Liver (tissue), 9 donors: Measurements from ENCODE around the gene FBN1. TPM values are rescaled to one million over a fixed set of nuclear protein-coding genes. Genes with fewer than 3 reads are reported as not detected.

Experiments
- DNase-seq: peaks from one replicate; pipeline ENCODE4 v3.0.0-alpha.2; 2017; ENCODE audit warnings: low spot score
- H3K27ac ChIP-seq, 2 donors: one replicate each; pipeline ENCODE4 v1.7.0; 2013; ENCODE audit warnings: inconsistent platforms in 2 of 2, low read length in 2 of 2, control low read depth in 1 of 2, low read depth in 1 of 2, mild to moderate bottlenecking in 1 of 2
- H3K27me3 ChIP-seq, 4 donors: one replicate each; pipeline versions ENCODE4 v1.6.1 to v1.7.0; 2013; ENCODE audit warnings: low read length in 3 of 4, inconsistent platforms in 1 of 4, mild to moderate bottlenecking in 1 of 4, moderate library complexity in 1 of 4; ENCODE audit not compliant: control insufficient read depth in 4 of 4, insufficient read depth in 4 of 4
- H3K36me3 ChIP-seq, 4 donors: one replicate each; pipeline versions ENCODE4 v1.6.1 to v1.7.0; 2013; ENCODE audit warnings: low read length in 3 of 4, mild to moderate bottlenecking in 3 of 4, low read depth in 1 of 4, moderate library complexity in 1 of 4; ENCODE audit not compliant: control insufficient read depth in 4 of 4, insufficient read depth in 3 of 4
- H3K4me1 ChIP-seq, 4 donors: one replicate each; pipeline versions ENCODE4 v1.6.1 to v1.7.0; 2013; ENCODE audit warnings: low read length in 3 of 4, mild to moderate bottlenecking in 3 of 4, moderate library complexity in 1 of 4; ENCODE audit not compliant: control insufficient read depth in 4 of 4, insufficient read depth in 4 of 4
- H3K4me3 ChIP-seq, 3 donors: one replicate each; pipeline versions ENCODE4 v1.6.1 to v1.7.0; 2013; ENCODE audit warnings: low read length in 3 of 3, control low read depth in 1 of 3, low read depth in 1 of 3, mild to moderate bottlenecking in 1 of 3
- H3K9ac ChIP-seq, 2 donors: one replicate each; pipeline ENCODE4 v1.7.0; 2013; ENCODE audit warnings: low read length in 2 of 2, mild to moderate bottlenecking in 2 of 2, moderate library complexity in 2 of 2, control low read depth in 1 of 2, low read depth in 1 of 2
- H3K9me3 ChIP-seq, 4 donors: one replicate each; pipeline versions ENCODE4 v1.6.1 to v1.7.0; 2013; ENCODE audit warnings: low read length in 3 of 4; ENCODE audit not compliant: control insufficient read depth in 4 of 4
- ATF3 ChIP-seq: IDR thresholded peaks from 2 replicates; pipeline ENCODE4 v1.6.1; 2016; ENCODE audit warnings: antibody characterized with exemption
- CTCF ChIP-seq: fragments of 150-350 bp; IDR thresholded peaks from 2 replicates; pipeline ENCODE4 v1.5.1; 2017; ENCODE audit warnings: improper control_type of control experiment, low read depth, low read length; ENCODE audit not compliant: missing input control
- EGR1 ChIP-seq, 2 donors: IDR thresholded peaks; 2 replicates each; pipeline ENCODE4 v1.6.1; 2016 to 2018; ENCODE audit warnings: antibody characterized with exemption in 2 of 2, low read depth in 2 of 2
- FOXA1 ChIP-seq: IDR thresholded peaks from 2 replicates; pipeline ENCODE4 v1.6.1; 2016; ENCODE audit warnings: antibody characterized with exemption
- FOXA2 ChIP-seq: IDR thresholded peaks from 2 replicates; pipeline ENCODE4 v1.6.1; 2016; ENCODE audit warnings: antibody characterized with exemption
- GABPA ChIP-seq, 2 donors: IDR thresholded peaks in 1 of 2; conservative IDR thresholded peaks in 1 of 2; 2 replicates each; pipeline ENCODE4 v1.6.1; 2016; ENCODE audit warnings: antibody characterized with exemption in 2 of 2, mild to moderate bottlenecking in 1 of 2, moderate library complexity in 1 of 2
- HNF4A ChIP-seq, 2 donors: conservative IDR thresholded peaks; 2 replicates each; pipeline ENCODE4 v1.6.1; 2016; ENCODE audit warnings: antibody characterized with exemption in 2 of 2, mild to moderate bottlenecking in 2 of 2
- HNF4G ChIP-seq: IDR thresholded peaks from 2 replicates; pipeline ENCODE4 v1.6.1; 2016; ENCODE audit warnings: antibody characterized with exemption
- JUND ChIP-seq, 2 donors: IDR thresholded peaks; 2 replicates each; pipeline ENCODE4 v1.6.1; 2016; ENCODE audit warnings: antibody characterized with exemption in 2 of 2
- MAX ChIP-seq: IDR thresholded peaks from 2 replicates; pipeline ENCODE4 v1.6.1; 2016; ENCODE audit warnings: antibody characterized with exemption
- NR2F2 ChIP-seq: IDR thresholded peaks from 2 replicates; pipeline ENCODE4 v1.6.1; 2016; ENCODE audit warnings: antibody characterized with exemption
- RAD21 ChIP-seq, 2 donors: IDR thresholded peaks; 2 replicates each; pipeline ENCODE4 v1.6.1; 2016; ENCODE audit warnings: antibody characterized with exemption in 2 of 2, mild to moderate bottlenecking in 2 of 2
- REST ChIP-seq: IDR thresholded peaks from 2 replicates; pipeline ENCODE4 v1.6.1; 2016; ENCODE audit warnings: antibody characterized with exemption, mild to moderate bottlenecking
- RXRA ChIP-seq, 2 donors: IDR thresholded peaks; 2 replicates each; pipeline ENCODE4 v1.6.1; 2017 to 2018; ENCODE audit warnings: antibody characterized with exemption in 2 of 2, mild to moderate bottlenecking in 1 of 2
- SP1 ChIP-seq: IDR thresholded peaks from 2 replicates; pipeline ENCODE4 v1.6.1; 2018; ENCODE audit warnings: antibody characterized with exemption, mild to moderate bottlenecking
- TAF1 ChIP-seq: conservative IDR thresholded peaks from 2 replicates; pipeline ENCODE4 v1.6.1; 2016; ENCODE audit warnings: antibody characterized with exemption, mild to moderate bottlenecking
- YY1 ChIP-seq: IDR thresholded peaks from 2 replicates; pipeline ENCODE4 v1.6.1; 2016; ENCODE audit warnings: antibody characterized with exemption, mild to moderate bottlenecking
- ZBTB33 ChIP-seq: IDR thresholded peaks from 2 replicates; pipeline ENCODE4 v1.6.1; 2016; ENCODE audit warnings: antibody characterized with exemption
- WGBS: extraction: QIAGEN DNeasy Blood & Tissue Kit; methylation state at CpG from one replicate; pipeline ENCODE4 v1.1.7; 2013; 5-methylcytosine and 5-hydroxymethylcytosine counted together
- polyA plus RNA-seq, 2 donors: library from polyadenylated mRNA; stranded (reverse) in 1 of 2; unstranded in 1 of 2; fragments of 200-250 nt in 1 of 2; fragments of >200 nt in 1 of 2; fragmentation: Nextera tagmentation in 1 of 2; extraction: Ambion mirVana in 1 of 2; gene quantifications; one replicate each; pipeline versions ENCODE4 v1.2.1 to v1.2.3, GENCODE V29; 2013 to 2015
- total RNA-seq, 2 donors: library from RNA; depleted of rRNA; stranded (reverse); fragments of >200 nt; gene quantifications; one replicate each; pipeline ENCODE4 v1.2.3, GENCODE V29; 2014
- donor health status: healthy.
- donor health status: healthy.
- donor health status: healthy.
- donor health status: healthy.
- donor health status: healthy.

FBN1 gene
- total and polyA plus RNA-seq, 4 donors, result 1.3 to 20.1 (median 12.4) TPM

- TF ChIP-seq REST (no peak), EGR1 (IDR thresholded peaks at IDR 0.05; ENCODE audit: low read depth in 2 of 2) (no peak)
These were observed 29.9 kb upstream of the FBN1 start (continued) for GRCh38 chr15:48675436-48675835.

- peaks cover 0 to 2% (median 0%) of the 10 kb centered on the region in 4 donors for H3K27me3 ChIP-seq
- H3K4me1 ChIP-seq, result no peaks in the 10 kb centered on the region
- 55% methylated on average over 3 of the region's 3 CpGs for WGBS
- no peaks in the 10 kb centered on the region for H3K36me3 ChIP-seq
- DNase-seq, result no peak
- H3K27ac ChIP-seq, result no peak overlapping the region
- no peak overlapping the region for H3K9ac ChIP-seq
- no peak overlapping the region for H3K4me3 ChIP-seq
- no peaks in the 10 kb centered on the region for H3K9me3 ChIP-seq
- TF ChIP-seq YY1 (no peak), TAF1 (no peak), MAX (no peak), ATF3 (no peak), CTCF (no peak), FOXA1 (no peak)
These were observed 29.4 kb upstream of the FBN1 start for GRCh38 chr15:48674876-48675275.

- Histone ChIP-seq H3K27me3 (peaks cover 0 to 2% (median 0%) of the 10 kb centered on the region in 4 donors), H3K27ac (no peak overlapping the region), H3K4me3 (no peak overlapping the region), H3K4me1 (no peaks in the 10 kb centered on the region), H3K36me3 (no peaks in the 10 kb centered on the region), H3K9ac (no peak overlapping the region), H3K9me3 (no peaks in the 10 kb centered on the region)
- no peak for DNase-seq
- WGBS, result 86% methylated on average over 6 of the region's 6 CpGs
- no peak for TF ChIP-seq ZBTB33
- no peak for TF ChIP-seq HNF4G
- TF ChIP-seq FOXA2, result no peak
- no peak for TF ChIP-seq ATF3
- TF ChIP-seq RXRA (IDR thresholded peaks at IDR 0.05), result no peak
- TF ChIP-seq TAF1, result no peak
- no peak for TF ChIP-seq FOXA1
- no peak for TF ChIP-seq JUND (IDR thresholded peaks at IDR 0.05)
- TF ChIP-seq MAX, result no peak
- TF ChIP-seq GABPA (IDR thresholded peaks at IDR 0.05 in 1 of 2, conservative IDR thresholded peaks at IDR 0.05 in 1 of 2), result no peak
- no peak for TF ChIP-seq RAD21 (IDR thresholded peaks at IDR 0.05)
- TF ChIP-seq EGR1 (IDR thresholded peaks at IDR 0.05; ENCODE audit: low read depth in 2 of 2), result no peak
- TF ChIP-seq SP1, result no peak
- TF ChIP-seq HNF4A (conservative IDR thresholded peaks at IDR 0.05), result no peak
- TF ChIP-seq NR2F2, result no peak
- no peak for TF ChIP-seq CTCF
These were observed 26.7 kb upstream of the FBN1 start for GRCh38 chr15:48672206-48672605.
